Mucosa of gallbladder (tissue), 1 donor: ENCODE data around the gene SOX5. TPM values are rescaled to one million over a fixed set of nuclear protein-coding genes. Genes with fewer than 3 reads are reported as not detected.
"Not testable (repeated sequence)": the region's sequence is repeated elsewhere in the genome, so short reads cannot be mapped to it uniquely, and the experiment has no call there.

Source experiments
- DNase-seq: peaks from one replicate; pipeline ENCODE4 v3.0.0-alpha.2; 2020; ENCODE audit warnings: low spot score
- total RNA-seq: library from RNA; stranded (reverse); gene quantifications from one replicate; pipeline ENCODE4 v1.2.1, GENCODE V29; 2021
- donor health status: DM: no; HTN: no; CAD: no.

SOX5 gene
- total RNA-seq, 1 donor from 2014 or later, result 15.0 TPM

GRCh38 chr12:23546756-23547155, 402.7 kb downstream of the SOX5 start:
- DNase-seq, result no peak

GRCh38 chr12:23543767-23544166, 405.7 kb downstream of the SOX5 start:
- DNase-seq, result no peak

- no peak for DNase-seq
These were observed 407.3 kb downstream of the SOX5 start for GRCh38 chr12:23542187-23542586.

- DNase-seq, result no peak
These were observed 408.9 kb downstream of the SOX5 start for GRCh38 chr12:23540572-23540971.

- DNase-seq, result no peak
These were observed 413.2 kb downstream of the SOX5 start for GRCh38 chr12:23536293-23536692.

- no peak for DNase-seq
These were observed 414.0 kb downstream of the SOX5 start for GRCh38 chr12:23535441-23535840.

- no peak for DNase-seq
These were observed 415.3 kb downstream of the SOX5 start for GRCh38 chr12:23534196-23534595.

GRCh38 chr12:23533699-23534098, 415.8 kb downstream of the SOX5 start:
- DNase-seq, result no peak

- DNase-seq, result no peak
These were observed 416.2 kb downstream of the SOX5 start for GRCh38 chr12:23533265-23533664.

GRCh38 chr12:23528316-23528715, 421.2 kb downstream of the SOX5 start:
- DNase-seq, result no peak

GRCh38 chr12:23525450-23526072, 423.9 kb downstream of the SOX5 start:
- DNase-seq, result no peak

GRCh38 chr12:23523339-23523738, 426.1 kb downstream of the SOX5 start:
- DNase-seq, result no peak

- not testable (repeated sequence) for DNase-seq
These were observed 430.0 kb downstream of the SOX5 start for GRCh38 chr12:23519444-23519843.

GRCh38 chr12:23515785-23516184, 433.7 kb downstream of the SOX5 start:
- not testable (repeated sequence) for DNase-seq

- DNase-seq, result no peak
These were observed 439.0 kb downstream of the SOX5 start for GRCh38 chr12:23510484-23510883.

- not testable (repeated sequence) for DNase-seq
These were observed 439.6 kb downstream of the SOX5 start for GRCh38 chr12:23509832-23510231.

GRCh38 chr12:23507785-23508184, 441.7 kb downstream of the SOX5 start:
- DNase-seq, result not testable (repeated sequence)

- DNase-seq, result not testable (repeated sequence)
These were observed 443.7 kb downstream of the SOX5 start for GRCh38 chr12:23505736-23506135.

- DNase-seq, result no peak
These were observed 444.6 kb downstream of the SOX5 start for GRCh38 chr12:23504641-23505399.

- DNase-seq, result no peak
These were observed 445.4 kb downstream of the SOX5 start for GRCh38 chr12:23504043-23504442.

- DNase-seq, result no peak
These were observed 445.9 kb downstream of the SOX5 start for GRCh38 chr12:23503544-23503943.

- DNase-seq, result no peak
These were observed 447.2 kb downstream of the SOX5 start for GRCh38 chr12:23502259-23502658.

GRCh38 chr12:23495472-23495871, 454.0 kb downstream of the SOX5 start:
- DNase-seq, result no peak
